K562 (cell line): Measurements from ENCODE around the gene ARL16. TPM values are rescaled to one million over a fixed set of nuclear protein-coding genes. Genes with fewer than 3 reads are reported as not detected.

Source experiments
- ATAC-seq: fragments of 200-7000 bp; cut with Tn5 transposase; 3 replicates; pipeline ENCODE4 v1.9.1; 2020; ENCODE audit warnings: moderate library complexity
- BruUV-seq: library from RNA; stranded (reverse); fragments of 400-500 nt; replicated peaks from 2 replicates; lab custom pipeline; 2021; lab: Mats Ljungman, UMichigan
- CTCF ChIA-PET: fragments of 300-600 bp; formaldehyde crosslinking; extraction: SDS; loops from one replicate; lab custom pipeline; 2021; ENCODE audit warnings: low intra/inter-chr PET ratio; lab: Yijun Ruan, JAX
- POLR2A ChIA-PET: fragments of 300-600, 350-650 bp; sonication (Branson Sonifier 250); formaldehyde crosslinking; extraction: SDS; loops from one replicate; lab custom pipeline; 2021; ENCODE audit warnings: antibody characterized with exemption, inconsistent platforms; lab: Yijun Ruan, JAX
- DNase-seq, 4 experiments: peaks; one replicate each; pipeline versions ENCODE4 v3.0.0 to v3.0.0-alpha.2; 2011 to 2018; ENCODE audit warnings: low spot score in 3 of 4, mixed read lengths in 3 of 4; ENCODE audit errors: extremely low read depth in 1 of 4
- FAIRE-seq: peaks from 2 replicates; lab custom pipeline; 2011; peaks lifted over from hg19 to GRCh38; lab: Jason Lieb, UNC
- H2AFZ ChIP-seq: 2 replicates; pipeline ENCODE4 v1.6.0; 2011; ENCODE audit warnings: low read depth, low read length, control low read depth, inconsistent platforms
- H3K27ac ChIP-seq: fragments of 200-600 bp; 3 replicates; pipeline ENCODE4 v1.8.0; 2011; ENCODE audit warnings: low read depth, mild to moderate bottlenecking, control low read depth, inconsistent platforms, low read length, moderate library complexity, mixed read lengths; ENCODE audit errors: extremely low read depth
- H3K27me3 ChIP-seq, 2 experiments: fragments of 300-600 bp in 1 of 2; 2 replicates in 1 of 2; 3 replicates in 1 of 2; pipeline versions ENCODE4 v1.6.0 to v1.8.0; 2011; ENCODE audit warnings: inconsistent platforms in 2 of 2, low read length in 2 of 2, mild to moderate bottlenecking in 1 of 2, mixed read lengths in 1 of 2, moderate library complexity in 1 of 2; ENCODE audit not compliant: control insufficient read depth in 2 of 2, insufficient read depth in 2 of 2
- H3K36me3 ChIP-seq: fragments of 300-600 bp; 3 replicates; pipeline ENCODE4 v1.8.0; 2011; ENCODE audit warnings: mild to moderate bottlenecking, low read length, inconsistent platforms; ENCODE audit not compliant: control insufficient read depth, insufficient read depth
- H3K4me1 ChIP-seq, 2 experiments: fragments of 200-600 bp in 1 of 2; replicated peaks in 1 of 2; 2 replicates in 1 of 2; 3 replicates in 1 of 2; pipeline versions ENCODE4 v1.5.1 to v1.8.0; 2011; ENCODE audit warnings: inconsistent platforms in 2 of 2, low read length in 2 of 2, mild to moderate bottlenecking in 1 of 2, mixed read lengths in 1 of 2, moderate library complexity in 1 of 2; ENCODE audit not compliant: control insufficient read depth in 2 of 2, insufficient read depth in 2 of 2
- H3K4me2 ChIP-seq: 2 replicates; pipeline ENCODE4 v1.6.1; 2011; ENCODE audit warnings: low read length, control low read depth, inconsistent platforms, mixed read lengths; ENCODE audit not compliant: insufficient read depth
- H3K4me3 ChIP-seq: fragments of 200-600 bp; sonication (generic), shearing (Covaris generic); 2 replicates; pipeline ENCODE4 v1.5.1; 2016; ENCODE audit warnings: control low read depth, inconsistent platforms
- H3K79me2 ChIP-seq: fragments of 200-600 bp; 3 replicates; pipeline ENCODE4 v1.8.0; 2011; ENCODE audit warnings: low read length, inconsistent platforms; ENCODE audit not compliant: control insufficient read depth, insufficient read depth
- H3K9ac ChIP-seq, 2 experiments: 2 replicates each; pipeline versions ENCODE4 v1.6.0 to v1.6.1; 2011; ENCODE audit warnings: low read depth in 2 of 2, low read length in 2 of 2, control low read depth in 1 of 2, inconsistent platforms in 1 of 2, mild to moderate bottlenecking in 1 of 2, mixed read lengths in 1 of 2; ENCODE audit not compliant: insufficient read depth in 1 of 2
- H3K9me1 ChIP-seq: one replicate; pipeline ENCODE4 v1.6.0; 2011; ENCODE audit warnings: inconsistent platforms, mild to moderate bottlenecking, low read length, moderate library complexity; ENCODE audit not compliant: control insufficient read depth, insufficient read depth
- H3K9me3 ChIP-seq: replicated peaks from 2 replicates; pipeline ENCODE4 v1.5.1; 2011; ENCODE audit warnings: low read depth, low read length, inconsistent platforms; ENCODE audit not compliant: control insufficient read depth, insufficient read depth
- H4K20me1 ChIP-seq: replicated peaks from 2 replicates; pipeline ENCODE4 v1.6.1; 2011; ENCODE audit warnings: low read length, inconsistent platforms, mixed read lengths; ENCODE audit not compliant: control insufficient read depth, insufficient read depth
- ADNP ChIP-seq: fragments of 200-800 bp; sonication (Bioruptor generic); IDR thresholded peaks from 2 replicates; pipeline ENCODE4 v1.6.1; 2016; ENCODE audit warnings: missing genetic modification characterization, missing compliant biosample characterization
- BMI1 ChIP-seq: fragments of 150-350 bp; IDR thresholded peaks from 2 replicates; pipeline ENCODE4 v1.6.1; 2014; ENCODE audit warnings: low read length
- CBX2 ChIP-seq: fragments of 200-600 bp; sonication (generic); IDR thresholded peaks from one replicate; pipeline ENCODE4 v1.6.1; 2012; ENCODE audit warnings: mild to moderate bottlenecking, low read length, inconsistent platforms; ENCODE audit not compliant: insufficient read depth, poor library complexity, severe bottlenecking
- E2F6 ChIP-seq, 2 experiments: IDR thresholded peaks; 2 replicates each; pipeline ENCODE4 v1.6.1; 2011; ENCODE audit warnings: borderline replicate concordance in 1 of 2, control low read depth in 1 of 2, low read depth in 1 of 2, low read length in 1 of 2, mild to moderate bottlenecking in 1 of 2, mixed read lengths in 1 of 2, moderate library complexity in 1 of 2; ENCODE audit not compliant: insufficient read depth in 1 of 2, insufficient read length in 1 of 2, poor library complexity in 1 of 2, severe bottlenecking in 1 of 2; ENCODE audit errors: extremely low read depth in 1 of 2
- ELF1 ChIP-seq: fragments of 200-800 bp; sonication (Bioruptor generic); IDR thresholded peaks from 2 replicates; pipeline ENCODE4 v1.6.1; 2016; ENCODE audit warnings: missing genetic modification characterization, missing compliant biosample characterization
- FOXP1 ChIP-seq: sonication (generic); formaldehyde crosslinking; IDR thresholded peaks from 2 replicates; pipeline ENCODE4 v1.8.0; 2022; ENCODE audit warnings: mild to moderate bottlenecking, missing genetic modification reagents
- KHSRP ChIP-seq: fragments of 450-650 bp; IDR thresholded peaks from 2 replicates; pipeline ENCODE4 v1.6.1; 2017
- LEF1 ChIP-seq: fragments of 450-650 bp; IDR thresholded peaks from 2 replicates; pipeline ENCODE4 v1.6.1; 2016; ENCODE audit warnings: mild to moderate bottlenecking
- POLR2G ChIP-seq: fragments of 200-400 bp; formaldehyde crosslinking; IDR thresholded peaks from 2 replicates; pipeline ENCODE4 v1.6.1; 2017; ENCODE audit warnings: low read depth, mild to moderate bottlenecking, antibody characterized with exemption, low read length, moderate library complexity
- RCOR1 ChIP-seq, 2 experiments: IDR thresholded peaks; 2 replicates each; pipeline ENCODE4 v1.6.1; 2012; ENCODE audit warnings: low read depth in 2 of 2, low read length in 2 of 2, borderline replicate concordance in 1 of 2, improper control_type of control experiment in 1 of 2
- SMARCC2 ChIP-seq: fragments of 450-650 bp; IDR thresholded peaks from 2 replicates; pipeline ENCODE4 v1.6.1; 2017; ENCODE audit warnings: antibody characterized with exemption, moderate library complexity, mild to moderate bottlenecking, low read depth
- WGBS: fragments of 100-300 bp; shearing (Covaris generic); methylation state at CpG from one replicate; pipeline ENCODE4 v1.1.6; 2016; ENCODE audit warnings: low coverage, mixed read lengths; ENCODE audit not compliant: insufficient coverage; ENCODE audit errors: missing lambda C conversion rate; 5-methylcytosine and 5-hydroxymethylcytosine counted together
- in situ Hi-C: fragments of 300-500 bp; cut with MboI; formaldehyde crosslinking; loops from 4 replicates; pipeline ENCODE4 v1.15.0; 2018; ENCODE audit warnings: inconsistent platforms, mixed read lengths
- intact Hi-C: fragments of 100-400 bp; cut with micrococcal nuclease; formaldehyde crosslinking; loops from 2 replicates; pipeline ENCODE4 v1.14.2; 2022
- polyA plus RNA-seq, 8 experiments: library from polyadenylated mRNA; depleted of rRNA in 4 of 8; stranded (reverse) in 5 of 8; unstranded in 3 of 8; fragments of >200 nt; fragmentation: Nextera tagmentation in 2 of 8; fragmentation: Illumina TruSeq in 1 of 8; extraction: Ambion mirVana in 2 of 8; extraction: Trizol in 1 of 8; gene quantifications; 2 replicates each; pipeline versions ENCODE4 v1.2.1 to v1.2.3, GENCODE V29; 2011 to 2014; ENCODE audit warnings: inconsistent platforms in 1 of 8, missing spikeins in 1 of 8
- total RNA-seq, 7 experiments: library from RNA; depleted of rRNA in 6 of 7; stranded (reverse); fragments of >200 nt in 6 of 7; fragmentation: Illumina TruSeq in 2 of 7; extraction: Trizol in 2 of 7; gene quantifications; 2 replicates each; pipeline versions ENCODE4 v1.2.1 to v1.2.3, GENCODE V29; 2011 to 2021; ENCODE audit warnings: low replicate concordance in 1 of 7
- TF ChIP-seq, protein P1 (sequence below), 3 experiments: IDR thresholded peaks in 2 of 3; conservative IDR thresholded peaks in 1 of 3; 2 replicates each; pipeline ENCODE4 v1.5.1; 2011 to 2012; ENCODE audit warnings: low read length in 3 of 3, mild to moderate bottlenecking in 3 of 3, control low read depth in 2 of 3, improper control_type of control experiment in 1 of 3, inconsistent platforms in 1 of 3, low read depth in 1 of 3, mixed read lengths in 1 of 3, moderate library complexity in 1 of 3; ENCODE audit not compliant: insufficient read depth in 2 of 3
- TF ChIP-seq, protein P2 (sequence below): sonication (generic); formaldehyde crosslinking; IDR thresholded peaks from 2 replicates; pipeline ENCODE4 v1.8.1; 2023; ENCODE audit warnings: mild to moderate bottlenecking, missing genetic modification reagents
- TF ChIP-seq, protein P3 (sequence below): sonication (generic); IDR thresholded peaks from 2 replicates; pipeline ENCODE4 v1.6.1; 2016

ARL16 gene
- total and polyA plus RNA-seq, 9 of the 15 experiments (the other 6 are each of a cell fraction or from before 2014, with no cell fraction given): 5.4 to 32.4 (median 22.6) TPM

DNA sequence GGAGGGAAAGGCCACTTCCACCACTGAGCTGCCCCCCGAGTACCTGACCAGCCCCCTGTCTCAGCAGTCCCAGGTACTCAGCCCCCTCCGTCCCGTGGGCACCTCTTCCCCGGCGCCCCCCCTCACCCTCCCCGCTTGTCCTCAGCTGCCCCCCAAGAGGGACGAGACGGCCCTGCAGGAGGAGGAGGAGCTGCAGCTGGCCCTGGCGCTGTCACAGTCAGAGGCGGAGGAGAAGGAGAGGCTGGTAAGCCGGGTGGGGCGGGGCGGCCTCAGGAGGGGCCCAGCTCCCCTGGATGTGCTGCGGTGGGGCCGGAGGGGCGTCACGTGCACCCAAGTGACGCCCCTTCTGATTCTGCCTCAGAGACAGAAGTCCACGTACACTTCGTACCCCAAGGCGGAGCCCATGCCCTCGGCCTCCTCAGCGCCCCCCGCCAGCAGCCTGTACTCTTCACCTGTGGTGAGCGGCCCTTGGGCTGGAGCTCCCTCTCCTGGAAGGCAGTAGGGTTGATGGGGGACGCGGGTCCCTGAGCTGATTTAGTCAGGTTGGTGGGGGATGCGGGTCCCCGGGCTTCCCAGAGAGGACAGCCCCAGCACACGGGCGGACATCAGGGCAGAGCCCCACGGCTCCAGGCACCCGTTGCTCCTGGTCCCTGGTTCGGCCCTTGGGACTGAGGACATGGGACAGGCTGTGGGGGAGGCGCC, 10.1 kb upstream of the ARL16 start:
- CTCF ChIA-PET: no interaction called here
- Histone ChIP-seq H4K20me1 (peaks cover 9% of the 10 kb centered on the region; the same call in 1 of the 2 replicates), H3K4me3 (no peak overlapping the region), H3K9me1 (peaks cover 3% of the 10 kb centered on the region), H2AFZ (no peak overlapping the region), H3K9me3 (no peaks in the 10 kb centered on the region), H3K4me2 (no peak overlapping the region), H3K9ac (peak overlapping the region in 1 of 2 experiments; percentile 26; a peak in 1 of 4 replicates), H3K36me3 (peaks cover 100% of the 10 kb centered on the region; the same call in 2 of the 3 replicates), H3K27ac (no peak overlapping the region), H3K4me1 (peaks cover 0 to 51% of the 10 kb centered on the region in 2 experiments; a peak in 2 of 5 replicates), H3K79me2 (no peaks in the 10 kb centered on the region; the same call in 2 of the 3 replicates), H3K27me3 (no peaks in the 10 kb centered on the region)
- intact Hi-C loops: no loop called here
- FAIRE-seq (no peak), DNase-seq (peak in 2 of 4 experiments; percentile 34 to 37), ATAC-seq (peak; percentile 56)
- no TSS peak for BruUV-seq
- in situ Hi-C loops: no loop called here
- POLR2A ChIA-PET: interaction anchor here (1.2 to 4.7 kb wide), 2 partner anchors 9 to 10 kb away, joined by 7 to 41 read pairs; partner anchors contain the start of genes ARL16, HGS and MRPL12
- WGBS: 87% methylated on average over 20 of the region's 35 CpGs
- peak; percentile 42; the same call in 1 of the 2 replicates for TF ChIP-seq POLR2G
- TF ChIP-seq SMARCC2: no peak
- TF ChIP-seq E2F6 (IDR thresholded peaks at IDR 0.05; ENCODE audit: borderline replicate concordance in 1 of 2, extremely low read depth in 1 of 2, insufficient read depth in 1 of 2, insufficient read length in 1 of 2, low read depth in 1 of 2, low read length in 1 of 2, poor library complexity in 1 of 2, severe bottlenecking in 1 of 2): no peak
- TF ChIP-seq, protein P1, sequence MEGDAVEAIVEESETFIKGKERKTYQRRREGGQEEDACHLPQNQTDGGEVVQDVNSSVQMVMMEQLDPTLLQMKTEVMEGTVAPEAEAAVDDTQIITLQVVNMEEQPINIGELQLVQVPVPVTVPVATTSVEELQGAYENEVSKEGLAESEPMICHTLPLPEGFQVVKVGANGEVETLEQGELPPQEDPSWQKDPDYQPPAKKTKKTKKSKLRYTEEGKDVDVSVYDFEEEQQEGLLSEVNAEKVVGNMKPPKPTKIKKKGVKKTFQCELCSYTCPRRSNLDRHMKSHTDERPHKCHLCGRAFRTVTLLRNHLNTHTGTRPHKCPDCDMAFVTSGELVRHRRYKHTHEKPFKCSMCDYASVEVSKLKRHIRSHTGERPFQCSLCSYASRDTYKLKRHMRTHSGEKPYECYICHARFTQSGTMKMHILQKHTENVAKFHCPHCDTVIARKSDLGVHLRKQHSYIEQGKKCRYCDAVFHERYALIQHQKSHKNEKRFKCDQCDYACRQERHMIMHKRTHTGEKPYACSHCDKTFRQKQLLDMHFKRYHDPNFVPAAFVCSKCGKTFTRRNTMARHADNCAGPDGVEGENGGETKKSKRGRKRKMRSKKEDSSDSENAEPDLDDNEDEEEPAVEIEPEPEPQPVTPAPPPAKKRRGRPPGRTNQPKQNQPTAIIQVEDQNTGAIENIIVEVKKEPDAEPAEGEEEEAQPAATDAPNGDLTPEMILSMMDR (IDR thresholded peaks at IDR 0.05 in 2 of 3, conservative IDR thresholded peaks at IDR 0.05 in 1 of 3; ENCODE audit: insufficient read depth in 2 of 3, low read depth in 1 of 3, low read length in 3 of 3): peak; percentile 25 to 90 (median 50); a peak in 4 of 6 replicates
- TF ChIP-seq LEF1: no peak
- TF ChIP-seq CBX2: no peak
- TF ChIP-seq, protein P2, sequence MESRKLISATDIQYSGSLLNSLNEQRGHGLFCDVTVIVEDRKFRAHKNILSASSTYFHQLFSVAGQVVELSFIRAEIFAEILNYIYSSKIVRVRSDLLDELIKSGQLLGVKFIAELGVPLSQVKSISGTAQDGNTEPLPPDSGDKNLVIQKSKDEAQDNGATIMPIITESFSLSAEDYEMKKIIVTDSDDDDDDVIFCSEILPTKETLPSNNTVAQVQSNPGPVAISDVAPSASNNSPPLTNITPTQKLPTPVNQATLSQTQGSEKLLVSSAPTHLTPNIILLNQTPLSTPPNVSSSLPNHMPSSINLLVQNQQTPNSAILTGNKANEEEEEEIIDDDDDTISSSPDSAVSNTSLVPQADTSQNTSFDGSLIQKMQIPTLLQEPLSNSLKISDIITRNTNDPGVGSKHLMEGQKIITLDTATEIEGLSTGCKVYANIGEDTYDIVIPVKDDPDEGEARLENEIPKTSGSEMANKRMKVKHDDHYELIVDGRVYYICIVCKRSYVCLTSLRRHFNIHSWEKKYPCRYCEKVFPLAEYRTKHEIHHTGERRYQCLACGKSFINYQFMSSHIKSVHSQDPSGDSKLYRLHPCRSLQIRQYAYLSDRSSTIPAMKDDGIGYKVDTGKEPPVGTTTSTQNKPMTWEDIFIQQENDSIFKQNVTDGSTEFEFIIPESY (CRISPR knock-in tag): peak; percentile 96
- TF ChIP-seq, protein P3, sequence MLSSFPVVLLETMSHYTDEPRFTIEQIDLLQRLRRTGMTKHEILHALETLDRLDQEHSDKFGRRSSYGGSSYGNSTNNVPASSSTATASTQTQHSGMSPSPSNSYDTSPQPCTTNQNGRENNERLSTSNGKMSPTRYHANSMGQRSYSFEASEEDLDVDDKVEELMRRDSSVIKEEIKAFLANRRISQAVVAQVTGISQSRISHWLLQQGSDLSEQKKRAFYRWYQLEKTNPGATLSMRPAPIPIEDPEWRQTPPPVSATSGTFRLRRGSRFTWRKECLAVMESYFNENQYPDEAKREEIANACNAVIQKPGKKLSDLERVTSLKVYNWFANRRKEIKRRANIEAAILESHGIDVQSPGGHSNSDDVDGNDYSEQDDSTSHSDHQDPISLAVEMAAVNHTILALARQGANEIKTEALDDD: no peak
- TF ChIP-seq BMI1: no peak
- TF ChIP-seq FOXP1 (CRISPR knock-in tag): no peak
- TF ChIP-seq ADNP (tag): no peak
- no peak for TF ChIP-seq RCOR1 (IDR thresholded peaks at IDR 0.05; ENCODE audit: borderline replicate concordance in 1 of 2, low read depth in 2 of 2, low read length in 2 of 2)
- no peak for TF ChIP-seq KHSRP
- no peak for TF ChIP-seq ELF1 (tag)
